Epithelial cell of proximal tubule (primary cell): ENCODE data around the gene JMJD8. TPM values are rescaled to one million over a fixed set of nuclear protein-coding genes. Genes with fewer than 3 reads are reported as not detected.

Experiments used
- DNase-seq: peaks from one replicate; pipeline ENCODE4 v3.0.0-alpha.2; 2011; ENCODE audit warnings: low read depth
- H3K4me3 ChIP-seq: 2 replicates; pipeline ENCODE4 v1.5.1; 2011; ENCODE audit warnings: low read depth, mild to moderate bottlenecking, low read length
- total RNA-seq: library from RNA; depleted of rRNA; stranded (reverse); fragments of >200 nt; gene quantifications from 2 replicates; pipeline ENCODE4 v1.2.3, GENCODE V29; 2015
- TF ChIP-seq, protein P1 (sequence below): conservative IDR thresholded peaks from 2 replicates; pipeline ENCODE4 v1.5.1; 2012; ENCODE audit warnings: low read depth, mild to moderate bottlenecking, low read length

JMJD8 gene
- total RNA-seq, 1 donor from 2014 or later, result 65.6 TPM

DNA sequence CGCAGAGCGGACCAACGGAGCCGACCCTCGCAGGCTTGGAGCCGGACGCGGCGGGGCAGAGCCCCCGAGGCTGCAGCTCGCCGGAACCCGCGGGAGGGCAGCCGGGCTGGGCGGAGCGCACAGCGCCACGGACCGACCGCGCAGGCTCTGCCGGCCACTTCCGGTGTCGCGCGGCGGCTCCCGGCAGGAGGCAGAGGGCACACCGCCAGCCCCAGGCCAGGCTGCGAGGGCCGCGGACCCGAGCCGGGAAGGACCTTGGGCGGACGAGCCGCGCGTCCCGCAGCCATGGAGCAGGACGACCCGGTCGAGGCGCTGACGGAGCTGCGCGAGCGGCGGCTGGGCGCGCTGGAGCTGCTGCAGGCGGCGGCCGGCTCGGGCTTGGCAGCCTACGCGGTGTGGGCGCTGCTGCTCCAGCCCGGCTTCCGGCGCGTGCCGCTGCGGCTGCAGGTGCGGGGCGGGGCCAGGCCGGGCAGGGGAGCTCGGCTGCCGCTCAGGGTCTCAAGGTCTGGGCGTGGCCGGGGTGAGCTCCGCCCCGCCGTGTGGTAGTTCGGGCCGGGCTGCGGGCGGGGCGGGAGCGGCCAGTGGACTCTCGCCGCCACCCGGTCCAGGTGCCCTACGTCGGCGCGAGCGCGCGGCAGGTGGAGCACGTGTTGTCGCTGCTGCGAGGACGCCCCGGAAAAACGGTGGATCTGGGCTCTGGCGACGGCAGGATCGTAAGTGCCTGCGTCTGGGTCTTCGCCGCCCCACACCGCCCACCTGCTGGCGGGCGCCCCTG lies 37.0 kb upstream of the JMJD8 start, which contains the start of gene ANTKMT:
Gene ANTKMT (plus strand): TSS at position 157 of the 775 bp plus-strand sequence. CDS start 129 bp downstream, at position 286.
- no peak for DNase-seq
- TF ChIP-seq, protein P1, sequence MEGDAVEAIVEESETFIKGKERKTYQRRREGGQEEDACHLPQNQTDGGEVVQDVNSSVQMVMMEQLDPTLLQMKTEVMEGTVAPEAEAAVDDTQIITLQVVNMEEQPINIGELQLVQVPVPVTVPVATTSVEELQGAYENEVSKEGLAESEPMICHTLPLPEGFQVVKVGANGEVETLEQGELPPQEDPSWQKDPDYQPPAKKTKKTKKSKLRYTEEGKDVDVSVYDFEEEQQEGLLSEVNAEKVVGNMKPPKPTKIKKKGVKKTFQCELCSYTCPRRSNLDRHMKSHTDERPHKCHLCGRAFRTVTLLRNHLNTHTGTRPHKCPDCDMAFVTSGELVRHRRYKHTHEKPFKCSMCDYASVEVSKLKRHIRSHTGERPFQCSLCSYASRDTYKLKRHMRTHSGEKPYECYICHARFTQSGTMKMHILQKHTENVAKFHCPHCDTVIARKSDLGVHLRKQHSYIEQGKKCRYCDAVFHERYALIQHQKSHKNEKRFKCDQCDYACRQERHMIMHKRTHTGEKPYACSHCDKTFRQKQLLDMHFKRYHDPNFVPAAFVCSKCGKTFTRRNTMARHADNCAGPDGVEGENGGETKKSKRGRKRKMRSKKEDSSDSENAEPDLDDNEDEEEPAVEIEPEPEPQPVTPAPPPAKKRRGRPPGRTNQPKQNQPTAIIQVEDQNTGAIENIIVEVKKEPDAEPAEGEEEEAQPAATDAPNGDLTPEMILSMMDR, result no peak

DNA sequence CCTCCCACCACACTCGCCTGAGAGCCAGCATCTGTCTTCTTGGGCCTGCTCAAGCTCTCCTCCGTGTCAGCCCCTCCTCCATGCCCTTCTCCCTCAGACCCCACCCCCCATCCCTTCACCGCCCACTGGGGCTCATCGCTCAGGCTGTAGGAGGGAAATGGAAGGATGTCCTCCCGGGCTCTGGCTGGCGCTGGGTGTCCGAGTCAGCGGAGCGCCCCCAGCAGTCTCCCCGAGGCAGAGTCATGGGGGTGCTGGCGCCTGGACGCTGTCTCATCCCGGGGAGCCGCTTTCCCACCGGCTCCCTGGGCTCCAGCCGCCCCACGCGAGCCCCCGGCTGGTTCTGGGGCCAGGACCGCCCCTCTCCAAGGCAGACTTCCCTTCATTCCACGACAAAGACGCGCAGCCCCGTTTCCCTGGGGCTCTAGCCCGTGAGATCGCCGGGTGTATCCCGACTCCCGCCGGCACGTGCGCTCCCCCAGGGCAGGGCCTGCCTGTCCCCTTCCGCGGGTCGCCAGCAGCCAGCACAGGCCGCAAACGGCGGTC lies 36.4 kb upstream of the JMJD8 start:
- peak overlapping the region; percentile 88 for H3K4me3 ChIP-seq
- DNase-seq, result no peak
- TF ChIP-seq, protein P1, result peak; percentile 22

More for the DNA sequence above, 37.0 kb upstream of the JMJD8 start, which contains the start of gene ANTKMT:
- H3K4me3 ChIP-seq, result peak within 1 kb of the TSS; percentile 88

DNA sequence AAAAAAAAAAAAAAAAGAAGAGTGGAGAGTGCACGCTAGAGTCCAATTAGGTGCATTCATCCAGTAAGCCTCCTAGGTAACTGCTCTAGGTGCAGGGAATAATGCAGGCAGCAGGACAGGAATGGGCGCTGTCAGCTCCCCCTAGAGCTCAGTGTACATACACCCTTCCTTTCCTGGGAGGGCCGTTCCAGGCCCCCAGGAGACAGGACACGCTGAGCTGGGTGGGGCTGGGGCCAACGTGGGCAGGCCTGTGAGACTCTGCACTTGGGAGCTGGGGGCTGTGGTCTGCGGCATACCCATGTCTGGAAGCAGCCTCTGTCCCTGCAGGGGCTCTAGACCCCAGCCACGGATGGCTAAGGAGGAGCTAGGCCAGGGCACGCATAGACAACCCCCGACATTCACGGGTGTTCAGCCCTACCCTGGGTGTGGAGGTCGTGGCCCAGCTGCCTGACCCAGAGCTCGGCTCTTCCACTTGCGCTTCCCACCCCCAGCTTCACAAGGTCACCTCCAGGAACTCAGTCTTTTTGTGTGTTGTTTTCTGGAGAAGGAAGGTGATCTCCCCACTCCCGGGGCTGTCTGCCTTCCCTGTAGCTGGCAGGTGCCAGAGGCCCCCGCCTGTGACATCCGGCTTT lies 35.8 kb upstream of the JMJD8 start:
- TF ChIP-seq, protein P1, result peak; percentile 40

DNA sequence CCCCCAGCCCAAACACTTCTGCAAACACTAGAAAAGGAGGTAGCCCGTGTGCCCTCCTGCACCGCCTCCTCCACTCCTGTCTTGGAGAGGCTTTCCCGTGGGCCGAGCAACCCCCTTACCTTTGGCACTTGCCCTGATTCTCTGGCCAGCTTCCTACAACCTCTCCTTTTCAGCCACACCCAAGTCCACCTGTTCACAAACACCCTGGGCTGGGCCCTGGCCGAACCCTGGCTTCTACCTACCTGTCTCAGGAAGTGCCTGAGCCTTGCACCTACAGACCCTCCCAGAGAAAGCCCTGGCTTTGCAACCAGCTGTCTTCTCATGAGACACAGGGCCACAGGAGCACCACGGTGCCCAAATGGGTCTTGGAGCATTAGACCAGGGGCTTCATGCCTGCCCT lies 34.8 kb upstream of the JMJD8 start:
- H3K4me3 ChIP-seq, result no peak overlapping the region
- TF ChIP-seq, protein P1, result no peak
- no peak for DNase-seq

More for the DNA sequence above, 35.8 kb upstream of the JMJD8 start:
- H3K4me3 ChIP-seq, result peak overlapping the region; percentile 88
- DNase-seq, result no peak

DNA sequence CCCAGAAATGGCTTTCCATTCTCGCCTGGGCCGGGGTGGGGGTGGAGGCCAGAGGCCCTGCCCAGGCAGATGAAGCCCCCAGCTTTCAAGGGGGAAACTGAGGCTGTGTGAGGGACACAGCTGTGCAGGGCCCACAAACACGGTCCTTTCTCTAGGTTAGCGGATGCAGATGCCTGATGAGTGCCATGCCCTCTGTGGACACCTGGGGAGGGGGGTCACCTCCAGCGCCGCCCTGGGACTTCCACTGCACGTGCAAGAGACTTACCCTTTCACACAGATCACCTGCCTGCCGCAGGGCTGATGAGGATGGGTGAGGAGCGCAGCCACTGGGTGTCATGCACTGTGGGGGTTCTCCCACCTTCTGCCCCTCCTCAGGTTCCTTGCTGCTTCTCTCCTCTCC lies 34.3 kb upstream of the JMJD8 start:
- TF ChIP-seq, protein P1, result no peak
- DNase-seq, result no peak
- H3K4me3 ChIP-seq, result no peak overlapping the region

DNA sequence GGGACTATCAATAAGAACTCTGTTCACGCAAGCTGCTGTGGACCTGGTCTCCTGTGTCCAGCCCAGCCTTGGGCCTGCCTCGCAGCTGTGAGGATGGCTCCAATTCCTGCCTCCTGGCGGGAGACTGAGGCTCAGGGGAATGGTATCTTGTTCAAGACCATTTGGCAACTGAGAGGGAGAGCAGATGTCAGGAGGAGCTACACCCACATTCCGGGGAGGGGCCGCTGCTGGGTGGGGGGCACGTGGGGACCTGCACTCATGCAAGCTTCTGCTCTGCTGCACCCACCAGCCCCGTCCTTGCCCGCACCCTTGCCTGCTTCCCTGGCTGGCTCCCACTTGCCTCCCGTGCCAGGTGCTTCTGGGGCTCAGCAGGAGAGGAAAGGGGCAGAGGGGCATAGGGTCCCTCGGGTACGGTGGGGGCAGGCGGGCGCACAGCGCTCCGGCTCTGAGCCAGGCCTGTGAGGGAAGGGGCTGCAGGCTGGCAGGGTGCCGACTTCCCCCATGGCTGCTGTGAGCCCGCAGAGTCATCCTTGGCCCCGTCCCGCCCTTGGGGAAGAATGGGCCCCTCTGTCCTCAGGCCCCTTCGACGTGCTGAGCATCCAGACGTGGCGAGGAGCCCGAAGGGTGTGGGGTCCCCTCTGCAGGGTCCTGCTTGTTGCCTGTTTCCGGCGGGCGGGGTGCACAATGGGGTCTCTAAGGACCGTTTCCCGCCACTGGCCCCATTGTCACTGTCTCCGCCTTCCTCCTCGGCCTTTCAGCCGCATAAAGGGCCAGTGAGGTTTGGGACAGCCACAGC lies 33.5 kb upstream of the JMJD8 start:
- no peak overlapping the region for H3K4me3 ChIP-seq
- TF ChIP-seq, protein P1, result no peak
- no peak for DNase-seq
